ENCODE results near the gene ANKRD24.

The ANKRD24 gene

DNA sequence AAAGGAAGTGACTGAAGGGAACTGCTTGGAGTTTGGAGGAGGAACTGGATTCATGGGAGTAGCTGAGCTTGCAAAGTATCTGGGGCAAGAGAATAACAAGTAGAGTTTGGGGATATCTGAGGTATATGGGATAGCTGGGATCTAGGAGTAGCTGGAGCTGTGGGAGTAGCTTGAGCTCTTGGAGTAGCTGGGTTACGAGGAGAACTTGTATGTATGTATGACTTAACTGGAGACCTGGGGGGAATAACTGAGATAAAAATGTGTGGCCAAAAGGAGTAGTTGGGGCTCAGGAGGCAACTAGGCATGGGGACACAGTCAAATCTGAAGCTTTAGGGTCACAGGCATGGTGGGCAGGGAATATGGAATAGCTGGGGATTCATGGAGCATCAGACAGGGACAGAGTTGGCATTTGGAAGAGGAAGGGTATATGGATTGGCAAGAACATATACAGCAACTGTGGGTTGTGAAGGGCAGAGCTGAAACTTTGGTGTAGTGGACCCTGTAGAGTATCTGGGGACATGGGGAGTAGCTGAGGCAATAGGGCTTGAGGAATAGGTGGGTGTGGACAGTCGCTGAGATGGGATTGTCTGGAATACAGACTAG, 18.6 kb downstream of the ANKRD24 start:
- Histone ChIP-seq H3K4me1 (ENCODE audit: control insufficient read depth in 1 of 2, insufficient read depth in 2 of 2, low read length in 2 of 2) (peaks cover 0 to 2% of the 10 kb centered on the region in 2 experiments), H2BK12ac (ENCODE audit: low read length) (no peak overlapping the region), H4K91ac (ENCODE audit: low read depth, low read length) (no peak overlapping the region), H3K79me2 (ENCODE audit: control insufficient read depth, insufficient read depth, low read length, poor library complexity) (no peaks in the 10 kb centered on the region), H3K9me3 (ENCODE audit: insufficient read depth, low read depth, low read length) (peaks cover 4% of the 10 kb centered on the region), H2AFZ (ENCODE audit: insufficient read depth, low read length, poor library complexity) (no peak overlapping the region), H3K4me3 (ENCODE audit: low read depth, low read length) (no peak overlapping the region), H3K36me3 (ENCODE audit: control insufficient read depth in 1 of 2, insufficient read depth in 2 of 2, low read length in 2 of 2) (no peaks in the 10 kb centered on the region), H4K12ac (ENCODE audit: low read depth, low read length) (no peak overlapping the region), H3K9ac (ENCODE audit: low read length) (no peak overlapping the region), H3K23ac (ENCODE audit: low read length) (no peak overlapping the region), H3K27me3 (ENCODE audit: insufficient read depth, low read length) (peaks cover 4% of the 10 kb centered on the region), H3K18ac (ENCODE audit: low read length) (no peak overlapping the region), H2BK120ac (ENCODE audit: insufficient read depth, low read length, poor library complexity) (no peak overlapping the region), H2AK5ac (ENCODE audit: low read length) (no peak overlapping the region), H3K4me2 (ENCODE audit: low read length) (no peak overlapping the region), H3K14ac (ENCODE audit: low read length) (no peak overlapping the region), H3K79me1 (ENCODE audit: low read length) (no peaks in the 10 kb centered on the region), H2BK5ac (ENCODE audit: low read depth, low read length, poor library complexity) (no peak overlapping the region), H4K8ac (ENCODE audit: low read depth, low read length) (no peak overlapping the region), H3K4ac (ENCODE audit: low read depth, low read length) (no peak overlapping the region), H3K27ac (ENCODE audit: low read depth, low read length) (no peak overlapping the region)
- no CpG with 5 or more reads among the region's 2 CpGs for WGBS (ENCODE audit: extremely low coverage, insufficient coverage, insufficient read length)
- DNase-seq: no peak

DNA sequence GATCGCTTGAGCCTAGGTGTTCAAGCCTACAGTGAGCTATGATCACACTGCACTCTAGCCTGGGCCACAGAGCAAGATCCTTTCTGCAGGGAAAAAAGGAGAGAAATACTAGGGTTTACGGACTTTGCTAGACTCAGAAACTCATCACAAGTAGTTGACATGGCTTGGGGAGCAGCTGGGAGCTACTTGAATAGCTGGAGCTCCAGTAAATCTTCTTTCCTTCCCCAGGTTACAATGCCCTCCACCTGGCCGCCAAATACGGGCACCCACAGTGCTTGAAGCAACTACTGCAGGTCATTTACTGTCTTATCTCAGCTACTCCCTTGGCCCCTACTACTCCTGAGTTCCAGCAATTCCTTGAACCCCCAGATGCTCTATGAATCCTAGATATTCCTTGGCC, 19.3 kb downstream of the ANKRD24 start:
- no peaks in the 10 kb centered on the region for H3K79me2 ChIP-seq (ENCODE audit: control insufficient read depth, insufficient read depth, low read length, poor library complexity)
- H2AK5ac ChIP-seq (ENCODE audit: low read length): no peak overlapping the region
- H2BK5ac ChIP-seq (ENCODE audit: low read depth, low read length, poor library complexity): no peak overlapping the region
- no peak overlapping the region for H4K8ac ChIP-seq (ENCODE audit: low read depth, low read length)
- H3K4me1 ChIP-seq (ENCODE audit: control insufficient read depth in 1 of 2, insufficient read depth in 2 of 2, low read length in 2 of 2): peaks cover 0 to 2% of the 10 kb centered on the region in 2 experiments
- H4K12ac ChIP-seq (ENCODE audit: low read depth, low read length): no peak overlapping the region
- no peak overlapping the region for H2AFZ ChIP-seq (ENCODE audit: insufficient read depth, low read length, poor library complexity)
- WGBS (ENCODE audit: extremely low coverage, insufficient coverage, insufficient read length): no CpG with 5 or more reads among the region's 4 CpGs
- no peaks in the 10 kb centered on the region for H3K79me1 ChIP-seq (ENCODE audit: low read length)
- H3K14ac ChIP-seq (ENCODE audit: low read length): no peak overlapping the region
- no peak overlapping the region for H2BK12ac ChIP-seq (ENCODE audit: low read length)
- H3K4me3 ChIP-seq (ENCODE audit: low read depth, low read length): no peak overlapping the region
- no peak overlapping the region for H3K4ac ChIP-seq (ENCODE audit: low read depth, low read length)
- peaks cover 4% of the 10 kb centered on the region for H3K9me3 ChIP-seq (ENCODE audit: insufficient read depth, low read depth, low read length)
- H3K27me3 ChIP-seq (ENCODE audit: insufficient read depth, low read length): peaks cover 4% of the 10 kb centered on the region
- H3K4me2 ChIP-seq (ENCODE audit: low read length): no peak overlapping the region
- no peak for DNase-seq
- no peak overlapping the region for H3K27ac ChIP-seq (ENCODE audit: low read depth, low read length)
- no peak overlapping the region for H2BK120ac ChIP-seq (ENCODE audit: insufficient read depth, low read length, poor library complexity)
- no peak overlapping the region for H3K9ac ChIP-seq (ENCODE audit: low read length)
- no peak overlapping the region for H4K91ac ChIP-seq (ENCODE audit: low read depth, low read length)
- H3K23ac ChIP-seq (ENCODE audit: low read length): no peak overlapping the region
- H3K36me3 ChIP-seq (ENCODE audit: control insufficient read depth in 1 of 2, insufficient read depth in 2 of 2, low read length in 2 of 2): no peaks in the 10 kb centered on the region
- no peak overlapping the region for H3K18ac ChIP-seq (ENCODE audit: low read length)

DNA sequence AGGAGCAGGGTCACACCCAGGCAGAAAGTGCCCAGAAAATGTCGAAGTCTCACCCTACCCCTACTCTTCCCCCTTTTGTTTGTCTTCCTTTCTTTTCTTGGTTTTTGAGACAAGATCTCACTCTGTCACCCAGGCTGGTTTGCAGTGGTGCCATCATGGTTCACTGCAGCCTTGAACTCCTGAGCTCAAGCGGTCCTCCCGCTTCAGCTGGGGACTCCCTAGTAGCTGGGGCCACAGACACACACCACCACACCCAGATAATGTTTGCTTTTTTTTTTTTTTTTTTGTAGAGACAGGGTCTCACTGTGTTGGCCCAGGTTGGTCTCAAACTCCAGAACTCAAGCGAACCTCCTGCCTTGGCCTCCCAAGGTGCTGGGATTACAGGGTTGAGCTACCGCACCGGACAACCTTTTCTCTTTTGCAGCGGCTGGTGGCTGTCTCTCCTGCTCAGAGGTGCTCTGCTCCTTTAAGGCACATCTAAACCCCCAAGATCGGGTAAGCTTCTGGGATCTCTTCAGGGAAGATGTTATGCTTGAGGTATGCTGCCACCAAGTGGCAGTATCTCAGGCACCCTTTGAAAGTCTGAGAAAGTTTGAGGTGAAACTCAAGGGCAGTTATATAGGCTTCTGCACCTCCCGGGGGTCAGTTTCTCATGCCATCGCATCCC, 24.5 kb downstream of the ANKRD24 start:
- Histone ChIP-seq H2AFZ (ENCODE audit: insufficient read depth, low read length, poor library complexity) (no peak overlapping the region), H3K36me3 (ENCODE audit: control insufficient read depth in 1 of 2, insufficient read depth in 2 of 2, low read length in 2 of 2) (no peaks in the 10 kb centered on the region), H3K23ac (ENCODE audit: low read length) (no peak overlapping the region), H3K4me1 (ENCODE audit: control insufficient read depth in 1 of 2, insufficient read depth in 2 of 2, low read length in 2 of 2) (peaks cover 2 to 4% of the 10 kb centered on the region in 2 experiments), H3K79me1 (ENCODE audit: low read length) (no peaks in the 10 kb centered on the region), H3K4me3 (ENCODE audit: low read depth, low read length) (no peak overlapping the region), H4K8ac (ENCODE audit: low read depth, low read length) (no peak overlapping the region), H2BK12ac (ENCODE audit: low read length) (no peak overlapping the region), H3K27me3 (ENCODE audit: insufficient read depth, low read length) (no peaks in the 10 kb centered on the region), H3K4me2 (ENCODE audit: low read length) (no peak overlapping the region), H2BK5ac (ENCODE audit: low read depth, low read length, poor library complexity) (no peak overlapping the region), H3K18ac (ENCODE audit: low read length) (no peak overlapping the region), H3K9ac (ENCODE audit: low read length) (no peak overlapping the region), H3K14ac (ENCODE audit: low read length) (no peak overlapping the region), H4K12ac (ENCODE audit: low read depth, low read length) (no peak overlapping the region), H3K27ac (ENCODE audit: low read depth, low read length) (no peak overlapping the region), H4K91ac (ENCODE audit: low read depth, low read length) (no peak overlapping the region), H2BK120ac (ENCODE audit: insufficient read depth, low read length, poor library complexity) (no peak overlapping the region), H2AK5ac (ENCODE audit: low read length) (no peak overlapping the region), H3K79me2 (ENCODE audit: control insufficient read depth, insufficient read depth, low read length, poor library complexity) (no peaks in the 10 kb centered on the region), H3K9me3 (ENCODE audit: insufficient read depth, low read depth, low read length) (peaks cover 2% of the 10 kb centered on the region), H3K4ac (ENCODE audit: low read depth, low read length) (no peak overlapping the region)
- no CpG with 5 or more reads among the region's 10 CpGs for WGBS (ENCODE audit: extremely low coverage, insufficient coverage, insufficient read length)
- peak in 1 of 2 donors; percentile 50 for DNase-seq

DNA sequence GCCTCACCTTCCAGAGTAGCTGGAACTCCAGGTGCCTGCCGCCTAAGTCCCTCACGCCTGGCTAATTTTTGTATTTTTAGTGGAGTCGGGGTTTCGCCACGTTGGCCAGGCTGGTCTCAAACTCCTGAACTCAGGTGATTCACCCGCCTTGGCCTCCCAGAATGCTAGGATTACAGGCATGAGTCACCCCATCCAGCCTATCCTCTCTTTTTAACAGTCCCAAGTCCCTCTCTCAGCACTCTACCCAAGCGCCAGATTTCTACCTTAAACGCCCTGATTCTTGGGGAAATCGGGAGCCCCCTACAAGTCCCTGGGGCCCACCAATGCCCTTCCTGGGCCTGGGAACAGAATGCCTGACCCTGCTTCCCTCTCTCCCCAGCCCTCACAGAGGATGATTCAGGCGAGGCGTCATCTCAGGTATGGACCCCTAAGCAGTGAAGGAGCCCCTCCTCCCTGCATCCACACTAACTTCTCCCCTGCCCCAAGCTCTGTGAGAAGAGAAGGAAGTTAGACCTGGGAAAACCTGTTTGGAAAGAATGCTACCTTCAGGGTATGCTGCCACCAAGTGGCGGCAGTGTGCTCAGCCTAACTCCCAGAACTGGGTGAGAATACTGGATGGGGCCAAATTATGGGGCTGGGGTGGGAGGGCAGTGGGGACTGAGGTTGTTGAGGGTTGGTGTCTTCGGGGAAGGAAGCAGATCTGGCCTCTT, 26.1 kb downstream of the ANKRD24 start:
- no peaks in the 10 kb centered on the region for H3K9me3 ChIP-seq (ENCODE audit: insufficient read depth, low read depth, low read length)
- no CpG with 5 or more reads among the region's 13 CpGs for WGBS (ENCODE audit: extremely low coverage, insufficient coverage, insufficient read length)
- peak overlapping the region; percentile 32 for H3K4me2 ChIP-seq (ENCODE audit: low read length)
- no peak overlapping the region for H2BK5ac ChIP-seq (ENCODE audit: low read depth, low read length, poor library complexity)
- H2BK120ac ChIP-seq (ENCODE audit: insufficient read depth, low read length, poor library complexity): no peak overlapping the region
- no peaks in the 10 kb centered on the region for H3K79me1 ChIP-seq (ENCODE audit: low read length)
- H3K27ac ChIP-seq (ENCODE audit: low read depth, low read length): peak overlapping the region; percentile 23
- H3K23ac ChIP-seq (ENCODE audit: low read length): no peak overlapping the region
- H3K79me2 ChIP-seq (ENCODE audit: control insufficient read depth, insufficient read depth, low read length, poor library complexity): no peaks in the 10 kb centered on the region
- H3K14ac ChIP-seq (ENCODE audit: low read length): no peak overlapping the region
- H3K4ac ChIP-seq (ENCODE audit: low read depth, low read length): no peak overlapping the region
- no peak overlapping the region for H2AFZ ChIP-seq (ENCODE audit: insufficient read depth, low read length, poor library complexity)
- H3K18ac ChIP-seq (ENCODE audit: low read length): no peak overlapping the region
- peak overlapping the region; percentile 8 for H4K8ac ChIP-seq (ENCODE audit: low read depth, low read length)
- no peak overlapping the region for H4K91ac ChIP-seq (ENCODE audit: low read depth, low read length)
- no peaks in the 10 kb centered on the region for H3K27me3 ChIP-seq (ENCODE audit: insufficient read depth, low read length)
- H2BK12ac ChIP-seq (ENCODE audit: low read length): no peak overlapping the region
- H3K4me3 ChIP-seq (ENCODE audit: low read depth, low read length): no peak overlapping the region
- H4K12ac ChIP-seq (ENCODE audit: low read depth, low read length): no peak overlapping the region
- H2AK5ac ChIP-seq (ENCODE audit: low read length): no peak overlapping the region
- no peak overlapping the region for H3K9ac ChIP-seq (ENCODE audit: low read length)
- DNase-seq: peak; percentile 89 to 96
- H3K36me3 ChIP-seq (ENCODE audit: control insufficient read depth in 1 of 2, insufficient read depth in 2 of 2, low read length in 2 of 2): no peaks in the 10 kb centered on the region
- H3K4me1 ChIP-seq (ENCODE audit: control insufficient read depth in 1 of 2, insufficient read depth in 2 of 2, low read length in 2 of 2): peaks cover 2 to 4% of the 10 kb centered on the region in 2 experiments
